ENCODE measurements around the gene P2RY2. TPM values are rescaled to one million over a fixed set of nuclear protein-coding genes. Genes with fewer than 3 reads are reported as not detected.
A peak's percentile ranks its signal among the peaks of the same experiment; 100 is the strongest.

P2RY2 gene
- total RNA-seq, 2 experiments from 2014 or later = not detected

- H3K9me3 Mint-ChIP-seq = no peaks in the 10 kb centered on the region
- peaks cover 19 to 20% of the 10 kb centered on the region in 2 experiments for H3K27me3 ChIP-seq (ENCODE audit: control insufficient read depth in 1 of 2, insufficient read depth in 2 of 2, low read length in 2 of 2)
- H3K36me3 ChIP-seq (ENCODE audit: insufficient read depth, low read length) = no peaks in the 10 kb centered on the region
- no peak overlapping the region for H3K27ac ChIP-seq (ENCODE audit: low read depth in 1 of 2, low read length in 2 of 2)
- ChIA-PET POLR2A (no interaction called here), CTCF (no interaction called here)
- ATAC-seq (ENCODE audit: poor library complexity) (no peak), DNase-seq (peak in 1 of 14 experiments; percentile 11)
- no peak for TF ChIP-seq CTCF (IDR thresholded peaks at IDR 0.05)
- no peaks in the 10 kb centered on the region for H3K4me1 Mint-ChIP-seq (ENCODE audit: low read depth)
- H3K27me3 Mint-ChIP-seq = peaks cover 42% of the 10 kb centered on the region
- intact Hi-C loops (cut with DNase I, micrococcal nuclease) = no loop called here
- no peak overlapping the region for H3K4me3 Mint-ChIP-seq
- H3K4me3 ChIP-seq (ENCODE audit: low read length) = no peak overlapping the region
- H3K4me1 ChIP-seq (ENCODE audit: insufficient read depth, low read length) = no peaks in the 10 kb centered on the region
- H3K27ac Mint-ChIP-seq = no peak overlapping the region
- no peaks in the 10 kb centered on the region for H3K36me3 Mint-ChIP-seq (ENCODE audit: low read depth)
- peaks cover 0 to 5% of the 10 kb centered on the region in 2 experiments for H3K9me3 ChIP-seq (ENCODE audit: control insufficient read depth in 1 of 2, insufficient read depth in 1 of 2, low read length in 2 of 2)
Measured at GRCh38 chr11:73267906-73268540, 49.9 kb downstream of the P2RY2 start.

GRCh38 chr11:73268671-73269271 lies 50.7 kb downstream of the P2RY2 start:
- no peak overlapping the region for H3K4me3 Mint-ChIP-seq
- no peaks in the 10 kb centered on the region for H3K4me1 Mint-ChIP-seq (ENCODE audit: low read depth)
- POLR2A ChIA-PET = no interaction called here
- no peak for ATAC-seq (ENCODE audit: poor library complexity)
- H3K27ac ChIP-seq (ENCODE audit: low read depth in 1 of 2, low read length in 2 of 2) = no peak overlapping the region
- H3K27me3 Mint-ChIP-seq = peaks cover 36% of the 10 kb centered on the region
- peak in 1 of 14 experiments; percentile 12 for DNase-seq
- no peak overlapping the region for H3K27ac Mint-ChIP-seq
- no peaks in the 10 kb centered on the region for H3K4me1 ChIP-seq (ENCODE audit: insufficient read depth, low read length)
- H3K4me3 ChIP-seq (ENCODE audit: low read length) = no peak overlapping the region
- CTCF ChIA-PET = no interaction called here
- H3K36me3 Mint-ChIP-seq (ENCODE audit: low read depth) = no peaks in the 10 kb centered on the region
- peaks cover 13% of the 10 kb centered on the region in 2 experiments for H3K27me3 ChIP-seq (ENCODE audit: control insufficient read depth in 1 of 2, insufficient read depth in 2 of 2, low read length in 2 of 2)
- peaks cover 0 to 5% of the 10 kb centered on the region in 2 experiments for H3K9me3 ChIP-seq (ENCODE audit: control insufficient read depth in 1 of 2, insufficient read depth in 1 of 2, low read length in 2 of 2)
- no peaks in the 10 kb centered on the region for H3K36me3 ChIP-seq (ENCODE audit: insufficient read depth, low read length)
- H3K9me3 Mint-ChIP-seq = no peaks in the 10 kb centered on the region
- intact Hi-C loops (cut with DNase I, micrococcal nuclease) = no loop called here
- no peak for TF ChIP-seq CTCF (IDR thresholded peaks at IDR 0.05)

GRCh38 chr11:73269459-73270015 lies 51.5 kb downstream of the P2RY2 start:
- Histone ChIP-seq H3K9me3 (ENCODE audit: control insufficient read depth in 1 of 2, insufficient read depth in 1 of 2, low read length in 2 of 2) (peaks cover 0 to under 1% of the 10 kb centered on the region in 2 experiments), H3K4me3 (ENCODE audit: low read length) (no peak overlapping the region), H3K27ac (ENCODE audit: low read depth in 1 of 2, low read length in 2 of 2) (no peak overlapping the region), H3K4me1 (ENCODE audit: insufficient read depth, low read length) (peaks cover under 1% of the 10 kb centered on the region), H3K36me3 (ENCODE audit: insufficient read depth, low read length) (no peaks in the 10 kb centered on the region), H3K27me3 (ENCODE audit: control insufficient read depth in 1 of 2, insufficient read depth in 2 of 2, low read length in 2 of 2) (peaks cover 6 to 7% of the 10 kb centered on the region in 2 experiments)
- peaks cover 34% of the 10 kb centered on the region for H3K27me3 Mint-ChIP-seq
- DNase-seq = peak in 1 of 14 experiments; percentile 23
- POLR2A ChIA-PET = no interaction called here
- ATAC-seq (ENCODE audit: poor library complexity) = no peak
- no peaks in the 10 kb centered on the region for H3K36me3 Mint-ChIP-seq (ENCODE audit: low read depth)
- no peaks in the 10 kb centered on the region for H3K4me1 Mint-ChIP-seq (ENCODE audit: low read depth)
- CTCF ChIA-PET = no interaction called here
- no peak for TF ChIP-seq CTCF (IDR thresholded peaks at IDR 0.05)
- no peaks in the 10 kb centered on the region for H3K9me3 Mint-ChIP-seq
- intact Hi-C loops (cut with DNase I, micrococcal nuclease) = no loop called here
- H3K4me3 Mint-ChIP-seq = no peak overlapping the region
- no peak overlapping the region for H3K27ac Mint-ChIP-seq
